ENCODE data around the gene FGF12. TPM values are rescaled to one million over a fixed set of nuclear protein-coding genes. Genes with fewer than 3 reads are reported as not detected.

Gene FGF12
- total RNA-seq, 1 donor from 2014 or later: 3.2 TPM

- Histone ChIP-seq H3K4me3 (no peak overlapping the region), H3K27me3 (no peaks in the 10 kb centered on the region), H3K27ac (no peak overlapping the region), H3K9me3 (no peaks in the 10 kb centered on the region), H3K36me3 (no peaks in the 10 kb centered on the region), H3K4me1 (no peaks in the 10 kb centered on the region)
- DNase-seq: no peak
- TF ChIP-seq CTCF (IDR thresholded peaks at IDR 0.05): no peak
- intact Hi-C loops (cut with DNase I): no loop called here
- ATAC-seq: no peak
Observed at GRCh38 chr3:192220915-192221314, 506.4 kb downstream of the FGF12 start.

- H3K4me3 ChIP-seq: no peak overlapping the region
- intact Hi-C loops (cut with DNase I): no loop called here
- DNase-seq (no peak), ATAC-seq (no peak)
- no peaks in the 10 kb centered on the region for H3K9me3 ChIP-seq
- no peak overlapping the region for H3K27ac ChIP-seq
- no peaks in the 10 kb centered on the region for H3K36me3 ChIP-seq
- TF ChIP-seq CTCF (IDR thresholded peaks at IDR 0.05): no peak
- H3K27me3 ChIP-seq: no peaks in the 10 kb centered on the region
- no peaks in the 10 kb centered on the region for H3K4me1 ChIP-seq
Observed at GRCh38 chr3:192219926-192220325, 507.4 kb downstream of the FGF12 start.

GRCh38 chr3:192216067-192216466, 511.3 kb downstream of the FGF12 start:
- no peak for TF ChIP-seq CTCF (IDR thresholded peaks at IDR 0.05)
- Histone ChIP-seq H3K4me3 (no peak overlapping the region), H3K27ac (no peak overlapping the region), H3K9me3 (no peaks in the 10 kb centered on the region), H3K27me3 (no peaks in the 10 kb centered on the region), H3K4me1 (no peaks in the 10 kb centered on the region), H3K36me3 (no peaks in the 10 kb centered on the region)
- intact Hi-C loops (cut with DNase I): no loop called here
- ATAC-seq (no peak), DNase-seq (no peak)

- ATAC-seq (no peak), DNase-seq (no peak)
- Histone ChIP-seq H3K27me3 (no peaks in the 10 kb centered on the region), H3K27ac (no peak overlapping the region), H3K4me1 (no peaks in the 10 kb centered on the region), H3K9me3 (no peaks in the 10 kb centered on the region), H3K36me3 (no peaks in the 10 kb centered on the region), H3K4me3 (no peak overlapping the region)
- TF ChIP-seq CTCF (IDR thresholded peaks at IDR 0.05): no peak
- intact Hi-C loops (cut with DNase I): no loop called here
Observed at GRCh38 chr3:192212979-192213378, 514.4 kb downstream of the FGF12 start.

- Histone ChIP-seq H3K36me3 (no peaks in the 10 kb centered on the region), H3K4me3 (no peak overlapping the region), H3K27ac (no peak overlapping the region), H3K4me1 (no peaks in the 10 kb centered on the region), H3K27me3 (no peaks in the 10 kb centered on the region), H3K9me3 (no peaks in the 10 kb centered on the region)
- intact Hi-C loops (cut with DNase I): no loop called here
- ATAC-seq: no peak
- TF ChIP-seq CTCF (IDR thresholded peaks at IDR 0.05): no peak
- DNase-seq: no peak
Observed at GRCh38 chr3:192212335-192212734, 515.0 kb downstream of the FGF12 start.

- DNase-seq: no peak
- Histone ChIP-seq H3K4me3 (no peak overlapping the region), H3K27ac (no peak overlapping the region), H3K27me3 (no peaks in the 10 kb centered on the region), H3K4me1 (no peaks in the 10 kb centered on the region), H3K9me3 (no peaks in the 10 kb centered on the region), H3K36me3 (no peaks in the 10 kb centered on the region)
- no peak for TF ChIP-seq CTCF (IDR thresholded peaks at IDR 0.05)
- ATAC-seq: peak; percentile 49
- intact Hi-C loops (cut with DNase I): no loop called here
Observed at GRCh38 chr3:192207651-192208050, 519.7 kb downstream of the FGF12 start.
